GM18519 (cell line): ENCODE data around the gene BMAL1.

Experiments used
- ATAC-seq: cut with Tn5 transposase; IDR thresholded peaks from one replicate; pipeline ENCODE4 v1.9.1; 2021; ENCODE audit warnings: mild to moderate bottlenecking, moderate library complexity; ENCODE audit not compliant: unreplicated experiment, low FRiP score

The BMAL1 gene

DNA sequence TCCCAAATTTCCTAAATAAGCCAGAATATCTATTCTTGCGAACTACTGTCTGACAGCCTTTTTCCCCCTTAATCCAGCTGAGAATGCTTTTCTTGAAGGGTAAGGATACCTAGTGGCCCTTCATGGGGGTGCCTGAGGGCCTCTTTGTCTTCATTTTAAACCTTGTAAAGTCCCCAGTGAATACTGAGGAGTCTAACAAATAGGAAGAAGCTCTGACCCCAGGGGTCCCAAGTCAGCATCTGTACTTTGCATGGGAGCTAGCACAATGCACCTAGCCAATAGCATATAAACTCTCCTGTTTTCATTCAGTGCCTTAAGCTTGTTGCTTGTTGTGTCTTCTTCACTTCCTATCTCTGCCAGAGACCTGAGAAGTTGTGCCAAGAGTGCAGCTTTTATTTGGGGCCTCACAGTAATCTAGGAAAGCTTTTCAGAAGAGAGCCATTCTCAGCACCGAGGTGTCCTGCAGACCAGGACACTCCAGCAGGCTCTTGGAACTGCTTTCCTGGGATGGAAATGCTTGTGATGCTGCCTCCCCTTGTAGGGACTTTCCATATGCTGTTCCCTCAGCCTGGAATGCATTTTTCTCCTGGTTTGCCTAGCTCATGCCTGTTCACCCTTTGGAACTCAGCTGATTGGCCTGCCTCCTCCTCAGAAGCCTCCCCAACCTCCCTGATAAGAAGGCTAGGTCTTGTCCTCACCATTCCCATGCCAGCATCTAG, 37.2 kb downstream of the BMAL1 start:
- no peak for ATAC-seq

DNA sequence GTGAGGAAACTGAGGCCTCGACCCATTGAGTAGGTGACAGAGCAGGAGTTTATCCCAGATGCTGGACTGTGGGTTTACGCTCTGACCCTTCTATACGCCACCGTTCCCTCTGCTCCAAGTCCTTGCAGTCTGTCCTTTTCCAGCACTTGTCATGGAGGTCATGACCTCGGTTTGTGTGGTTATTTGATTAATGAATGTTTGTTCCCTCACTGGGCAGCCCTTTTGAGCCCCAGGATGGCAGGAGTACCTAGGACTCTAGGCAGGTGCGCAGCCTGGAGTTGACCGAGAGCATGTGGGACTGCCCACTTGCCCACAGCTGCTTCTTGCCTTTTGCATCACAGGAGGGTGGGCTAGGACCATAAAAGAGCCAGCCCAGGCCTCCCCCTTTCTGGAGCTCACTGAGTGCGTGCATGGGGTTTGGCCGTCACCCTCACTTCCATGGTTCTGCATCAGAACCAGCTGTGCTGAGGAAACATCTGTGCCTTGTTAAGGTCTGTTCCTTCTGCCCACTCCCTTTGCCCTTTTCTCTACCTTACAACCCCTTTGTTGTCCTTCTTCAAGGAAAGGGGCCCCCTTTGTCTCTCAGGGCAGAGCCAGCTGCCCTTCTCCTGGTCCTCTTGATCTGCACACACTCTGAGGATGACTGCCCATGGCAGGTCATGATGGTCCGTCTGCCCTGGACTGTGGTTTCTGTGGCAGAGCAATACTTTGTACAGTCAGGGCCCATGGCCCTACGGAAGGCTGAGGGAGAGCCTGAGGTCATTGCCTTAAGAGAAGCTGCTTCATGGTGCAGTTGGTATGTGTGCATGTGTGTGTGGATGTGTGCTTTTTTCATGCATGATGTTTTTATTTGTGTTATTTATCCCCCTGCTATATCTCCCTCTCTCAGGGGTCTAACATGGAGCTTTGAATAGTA, 38.2 kb downstream of the BMAL1 start:
- ATAC-seq = no peak

DNA sequence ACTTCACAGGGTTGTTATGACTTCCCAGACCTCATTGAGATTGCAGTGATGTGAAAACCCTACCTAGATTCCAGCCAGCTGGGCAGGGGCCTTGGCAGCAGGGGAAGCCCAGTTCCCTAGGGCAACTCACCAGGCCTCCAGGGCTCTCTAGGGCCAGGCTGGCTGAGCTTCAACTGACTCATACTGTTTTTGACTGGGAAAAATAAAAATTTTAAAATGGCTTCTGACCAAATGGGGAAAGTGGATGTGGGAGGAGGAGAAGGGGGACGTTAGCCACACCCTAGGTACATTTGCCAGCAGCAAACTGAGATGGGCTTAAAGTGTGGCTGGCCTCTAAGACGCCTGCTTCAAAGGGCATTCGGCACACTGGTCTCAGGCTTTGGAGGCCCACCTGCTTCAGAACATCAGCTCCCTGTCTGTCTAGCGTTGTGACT, 39.0 kb downstream of the BMAL1 start:
- ATAC-seq = no peak

DNA sequence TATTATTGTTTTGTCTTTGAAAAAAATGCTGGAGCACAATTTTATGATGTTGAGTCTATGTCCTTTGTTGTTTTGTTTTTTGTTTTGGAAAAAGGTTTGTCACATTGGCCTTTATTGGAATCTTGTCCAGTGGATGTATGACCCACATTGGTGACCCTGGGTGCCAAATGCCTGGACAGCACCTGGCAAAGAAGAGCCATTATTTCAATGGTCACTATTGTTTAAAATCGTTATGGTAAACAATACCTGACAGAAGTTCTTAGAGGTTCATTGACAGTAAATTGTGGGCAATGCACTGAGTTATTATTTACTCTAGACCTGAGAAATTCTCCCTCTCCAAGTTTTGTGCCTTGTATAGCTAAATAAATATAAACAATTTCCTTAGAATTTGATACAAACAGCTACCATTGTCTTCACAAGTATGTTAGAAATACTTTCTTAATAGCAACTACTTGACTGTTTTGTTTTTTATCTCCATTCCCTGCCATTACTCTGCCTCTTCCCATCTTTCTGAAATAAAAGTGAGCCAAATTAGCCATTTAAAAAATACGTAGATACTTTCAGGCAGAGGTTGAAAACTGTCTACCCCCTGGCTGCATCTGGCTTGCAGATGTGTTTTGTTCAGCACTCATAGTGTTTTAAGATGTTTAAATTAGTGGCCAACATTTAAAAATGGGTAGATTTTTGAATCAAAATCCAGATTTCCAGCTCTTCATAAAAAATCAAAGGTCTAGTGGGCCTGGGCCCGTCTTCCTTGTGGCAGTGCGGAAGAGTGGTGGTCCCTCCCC, 39.9 kb downstream of the BMAL1 start:
- no peak for ATAC-seq

DNA sequence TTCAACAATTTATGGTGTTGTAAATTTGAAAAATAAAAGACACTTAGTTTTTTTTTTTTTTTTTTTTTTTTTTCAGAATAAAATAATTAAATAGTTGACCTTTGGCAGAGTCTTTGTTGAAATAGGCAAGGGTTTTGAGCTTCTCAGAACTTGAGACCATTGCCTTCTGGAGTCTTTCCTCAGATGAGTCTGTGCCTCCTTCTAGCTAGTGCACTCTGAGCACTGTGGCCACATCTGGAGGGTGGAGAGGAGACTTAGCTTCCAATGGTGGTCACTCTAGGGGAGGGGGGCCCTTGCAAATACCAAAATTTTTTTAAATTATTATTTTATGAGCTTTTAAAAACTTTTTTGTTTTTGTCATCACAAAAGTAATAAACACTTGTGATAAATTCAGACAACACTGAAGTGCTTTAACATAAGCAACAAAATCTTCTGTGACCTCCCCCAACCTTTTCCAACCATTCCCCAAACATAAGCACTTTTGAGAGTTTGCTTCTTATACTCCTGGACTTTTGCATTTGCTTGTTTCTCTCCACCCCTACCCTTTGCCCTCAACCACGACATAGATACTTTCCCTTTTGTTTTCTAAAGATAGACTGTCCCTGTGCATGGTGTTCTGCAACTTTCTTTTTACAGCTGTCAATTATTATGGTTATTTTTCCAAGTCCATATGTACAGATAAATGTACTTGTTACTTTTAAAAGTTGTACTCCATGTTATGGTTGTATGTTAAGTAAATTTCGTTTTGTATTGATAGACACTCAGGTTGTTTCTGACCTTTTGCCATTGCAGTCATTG, 41.1 kb downstream of the BMAL1 start:
- ATAC-seq = peak; percentile 57

DNA sequence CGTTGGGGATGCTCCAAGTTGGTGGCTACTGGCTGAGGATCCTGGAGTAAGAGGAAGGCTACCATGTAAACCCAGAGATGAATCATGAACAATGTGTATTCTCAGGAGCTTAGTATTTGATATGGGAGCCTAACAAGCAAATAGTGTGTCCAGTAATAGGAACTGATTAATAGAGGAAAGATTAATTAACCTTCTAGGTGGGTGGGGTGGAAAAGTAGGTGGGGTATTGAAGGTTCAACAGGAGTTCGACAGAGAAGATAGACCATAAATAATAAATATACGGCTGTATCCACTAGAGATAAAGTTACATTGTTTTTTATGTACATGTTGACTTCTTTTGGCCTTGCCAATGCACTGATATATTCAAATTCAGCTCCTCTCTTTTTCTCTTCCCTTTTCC, 43.1 kb downstream of the BMAL1 start:
- no peak for ATAC-seq

DNA sequence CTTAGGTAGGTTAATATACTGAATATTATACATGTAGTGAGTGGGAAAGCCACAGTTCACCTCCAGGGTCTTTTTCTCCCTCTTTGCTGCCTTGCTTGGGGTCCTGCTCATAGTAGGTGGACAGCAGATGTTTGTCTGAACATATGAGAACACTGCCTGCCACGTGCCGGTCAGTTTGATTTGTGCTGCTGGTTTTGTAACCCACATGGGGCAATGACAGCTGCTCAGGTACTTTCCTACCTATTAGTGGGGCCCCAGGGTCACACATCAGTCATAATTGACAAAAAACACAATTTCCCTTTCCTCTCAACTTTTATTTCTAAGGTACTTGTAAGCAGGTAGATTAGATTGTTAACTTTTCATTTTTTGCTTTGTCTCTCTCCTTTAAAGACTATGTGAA, 43.8 kb downstream of the BMAL1 start:
- ATAC-seq = no peak

DNA sequence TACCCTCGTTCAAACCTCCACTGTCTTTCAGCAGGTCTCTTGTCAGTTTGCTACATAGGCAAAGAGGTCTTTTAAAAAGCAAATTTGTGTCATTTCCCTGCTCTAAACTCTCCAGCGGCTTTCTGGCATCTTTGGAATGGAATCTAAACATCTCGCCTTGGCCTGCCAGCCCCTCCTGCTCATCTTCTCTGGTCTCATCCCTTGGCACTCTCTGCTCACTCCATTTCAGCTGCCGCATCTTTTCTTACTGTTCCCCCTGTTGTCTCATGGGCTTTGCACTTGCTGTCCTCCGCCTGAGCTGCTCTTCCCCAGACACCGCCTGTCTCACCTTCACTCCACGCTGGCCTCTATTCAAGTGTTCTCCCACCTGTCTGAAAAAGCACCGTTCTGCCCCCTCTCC, 46.6 kb downstream of the BMAL1 start:
- no peak for ATAC-seq

DNA sequence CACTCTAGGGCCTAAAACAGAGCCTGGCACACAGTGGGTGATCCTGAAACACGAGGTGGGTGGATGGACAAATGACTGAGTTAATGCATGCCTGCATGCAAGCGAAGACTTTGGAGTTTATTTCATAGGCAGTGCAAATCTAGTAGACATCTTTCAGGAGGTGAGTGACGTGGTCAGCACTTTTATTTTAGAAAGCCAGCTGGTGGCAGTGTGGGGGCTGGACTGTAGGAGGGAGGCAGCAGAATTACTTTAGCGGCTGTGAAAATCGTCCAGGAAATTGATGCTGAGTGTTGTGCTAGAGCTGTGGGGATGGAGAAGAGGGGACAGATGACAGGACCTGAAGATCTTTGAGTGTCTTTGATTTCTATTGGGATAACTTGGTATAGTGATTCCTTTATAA, 47.1 kb downstream of the BMAL1 start:
- no peak for ATAC-seq

DNA sequence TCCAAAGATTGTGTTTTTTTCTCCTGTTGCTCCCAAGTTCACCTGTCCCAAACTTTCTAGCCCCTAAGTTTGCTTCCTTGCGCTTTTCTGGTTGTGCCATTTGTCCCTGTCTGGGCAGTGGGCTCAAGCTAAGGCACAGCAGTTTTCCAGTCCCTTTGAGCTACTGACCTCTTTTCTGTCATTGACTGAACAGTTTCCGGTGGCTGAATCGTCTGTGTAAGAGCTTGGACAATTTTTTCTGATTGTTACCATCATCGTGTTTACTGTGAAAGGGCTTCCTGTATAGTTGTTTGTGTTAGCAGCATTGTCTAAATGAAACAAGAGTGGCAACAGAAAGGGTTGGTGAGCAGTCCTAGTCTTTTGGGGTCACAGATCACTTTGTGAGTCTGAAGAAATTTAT, 49.8 kb downstream of the BMAL1 start:
- no peak for ATAC-seq

DNA sequence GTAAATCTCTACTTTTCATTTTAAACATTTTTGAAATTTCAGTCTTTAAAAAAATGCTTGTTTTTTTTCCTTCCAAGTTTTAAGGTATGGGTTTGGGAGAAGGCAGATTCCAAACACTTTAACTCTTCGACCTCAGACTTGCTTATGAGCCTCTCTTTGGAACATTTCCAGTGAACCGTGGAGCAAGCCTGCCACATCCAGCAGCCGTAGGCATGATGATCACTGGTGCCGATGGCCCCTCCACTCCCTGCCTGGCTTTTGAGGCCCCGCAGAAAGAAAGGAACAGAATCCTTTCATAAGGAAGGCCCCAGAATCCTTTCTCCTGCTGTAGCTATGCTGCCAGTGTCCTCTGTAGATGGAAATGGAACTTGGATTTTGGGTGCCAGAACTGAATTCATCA, 50.7 kb downstream of the BMAL1 start:
- ATAC-seq = no peak

DNA sequence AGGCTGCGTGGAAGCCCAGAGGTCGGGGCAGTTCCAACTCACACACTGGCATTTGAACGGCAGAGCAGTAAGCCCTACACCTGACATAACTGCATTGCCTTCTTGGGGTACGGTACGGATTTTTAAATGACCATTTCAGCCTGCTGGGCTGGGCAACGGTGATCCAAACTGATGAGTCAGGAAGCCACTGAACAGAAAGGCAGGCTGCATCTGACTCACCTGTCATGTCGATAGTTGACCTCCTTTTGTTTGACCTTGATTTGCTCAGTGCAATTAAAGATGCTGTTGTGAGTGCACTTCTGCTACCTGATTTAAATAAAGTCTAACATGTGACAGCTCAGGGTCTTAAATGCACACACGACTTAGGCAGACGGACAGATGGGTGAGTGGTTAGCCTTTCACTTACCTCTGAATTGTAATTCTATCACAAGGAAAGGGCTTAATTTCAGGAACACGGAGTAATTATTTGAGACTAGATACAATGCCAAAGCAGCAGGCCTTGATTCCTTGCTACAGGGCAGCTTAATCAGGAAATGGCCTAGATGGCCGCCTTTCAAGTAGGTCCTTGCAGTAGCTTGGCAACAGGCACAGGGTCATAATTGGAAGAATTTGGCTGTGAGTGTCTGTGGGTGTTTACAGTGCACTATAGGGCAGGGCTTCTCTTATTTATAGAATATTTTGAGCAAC, 52.2 kb downstream of the BMAL1 start:
- no peak for ATAC-seq

DNA sequence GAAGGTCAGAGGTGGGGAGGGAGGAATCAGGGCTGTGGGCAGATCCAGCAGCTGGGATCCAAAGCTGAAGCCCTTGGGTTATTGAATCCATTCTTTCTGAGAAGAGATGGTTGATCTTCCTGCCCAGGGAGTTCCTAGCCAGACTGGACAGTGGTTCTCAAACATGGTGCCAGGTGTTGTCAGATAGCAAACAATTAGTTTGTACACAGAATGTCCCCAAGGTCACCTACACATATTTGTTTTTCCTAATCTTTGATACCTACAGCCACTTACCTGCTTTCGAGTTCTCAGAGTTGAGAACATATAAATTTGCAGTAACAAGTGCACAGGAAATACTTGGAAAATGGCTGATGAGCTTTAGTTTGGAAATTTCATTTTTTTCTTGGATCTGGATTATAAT, 54.5 kb downstream of the BMAL1 start:
- no peak for ATAC-seq

DNA sequence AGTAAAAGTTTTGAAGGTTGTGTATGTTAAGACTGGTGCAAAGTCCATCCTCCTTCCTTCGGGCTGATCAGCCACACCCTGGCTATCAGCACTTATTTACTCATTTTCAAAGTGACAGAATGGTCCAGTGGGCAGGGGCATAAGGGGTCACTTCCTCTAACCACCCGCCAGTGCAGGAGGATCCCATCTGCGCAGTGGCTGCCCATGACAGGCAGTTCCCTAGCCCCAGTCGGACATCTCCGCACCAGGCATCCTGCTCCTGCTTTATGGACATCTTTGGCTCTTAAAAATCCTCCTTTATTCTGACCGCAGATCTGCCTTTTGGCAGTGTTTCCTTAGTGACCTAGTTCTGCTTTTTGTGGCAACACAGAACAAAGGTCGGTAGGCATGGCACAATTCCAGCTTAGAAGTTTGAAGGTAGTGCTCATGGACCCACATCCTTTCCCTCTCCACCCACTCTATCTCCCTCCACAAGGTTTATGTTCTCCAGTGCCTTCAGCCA, 55.9 kb downstream of the BMAL1 start:
- ATAC-seq = no peak

DNA sequence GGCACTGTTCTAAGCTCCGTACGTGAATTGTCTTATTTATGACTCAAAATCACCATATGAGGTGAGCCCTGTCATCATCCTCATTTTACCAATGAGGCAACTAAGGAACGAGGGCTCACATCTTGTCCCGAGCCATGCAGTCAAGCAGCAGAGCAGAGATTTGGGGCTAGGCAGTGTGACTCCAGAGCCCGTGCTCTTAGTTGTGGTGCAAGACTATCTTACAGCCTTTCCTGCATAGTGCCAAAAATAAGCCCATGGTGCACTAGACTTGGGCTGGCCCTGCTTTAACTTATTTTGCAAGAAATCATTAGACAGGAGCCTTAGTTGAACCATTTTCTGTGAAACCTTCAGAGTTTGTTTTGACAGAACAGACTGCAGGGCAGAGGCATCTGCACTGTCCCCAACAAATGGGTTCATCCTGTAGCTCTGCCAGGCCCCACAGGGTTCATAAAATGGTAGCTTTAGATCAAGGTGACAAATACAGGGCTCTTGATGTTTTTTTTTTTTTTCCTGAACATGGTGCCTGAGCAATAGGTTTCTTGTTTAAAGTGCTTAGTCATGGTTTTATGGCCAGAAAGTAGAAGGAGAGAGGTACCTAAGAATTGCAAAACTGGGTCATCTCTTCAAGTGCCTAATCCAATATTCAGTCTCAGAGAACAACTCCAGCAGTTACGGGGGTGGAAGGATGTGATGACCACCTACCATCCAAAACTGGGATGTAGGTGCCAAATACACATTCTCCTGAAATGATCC, 56.6 kb downstream of the BMAL1 start:
- no peak for ATAC-seq

DNA sequence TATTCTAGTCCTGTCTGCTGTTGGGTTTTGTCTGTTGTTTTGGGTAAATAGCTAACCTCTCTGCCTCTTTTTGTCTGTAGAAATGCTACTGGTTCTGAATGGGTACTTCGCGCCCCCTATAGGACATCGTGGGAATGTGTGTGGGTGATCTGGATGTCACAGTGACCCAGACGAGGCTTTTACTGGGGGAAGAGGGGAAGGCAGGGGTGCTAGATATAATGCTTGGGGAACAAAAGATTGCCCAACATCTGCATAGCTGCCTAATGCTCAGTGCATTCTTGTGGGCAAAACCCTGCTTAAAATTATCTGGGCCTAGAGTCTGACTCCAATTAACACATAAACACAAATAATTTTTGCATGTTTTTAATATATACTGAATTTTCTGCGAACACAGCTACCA, 57.7 kb downstream of the BMAL1 start:
- no peak for ATAC-seq

DNA sequence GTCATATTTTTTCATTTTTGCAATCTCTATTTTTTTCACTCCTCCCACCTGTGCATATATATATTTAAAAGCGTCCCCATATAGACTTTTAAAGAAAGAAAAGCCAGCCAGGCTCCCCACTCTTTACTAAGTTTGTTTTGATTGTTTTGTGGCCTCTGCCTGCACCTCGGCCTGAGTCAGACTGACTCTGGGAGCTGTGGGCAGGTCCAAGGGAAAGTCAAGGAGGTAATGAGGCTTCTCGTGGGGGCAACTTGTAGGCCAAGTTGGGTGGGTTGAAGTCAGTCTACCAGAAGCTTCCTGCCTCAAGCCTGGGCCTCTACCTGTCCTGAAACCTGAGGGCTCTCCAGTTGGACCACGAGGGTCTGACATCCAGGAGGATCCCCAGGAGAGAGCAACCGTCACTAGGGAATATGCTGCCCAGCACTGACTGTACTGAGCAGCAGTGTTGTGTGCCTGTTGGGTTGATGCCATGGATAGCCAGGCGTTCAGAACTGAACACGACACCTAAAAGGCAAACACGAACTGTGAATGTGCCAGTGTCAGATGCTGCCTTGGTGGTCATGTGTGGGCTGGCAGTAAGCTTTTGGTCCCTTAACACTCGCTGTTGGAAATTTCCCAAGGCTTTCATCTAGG, 58.8 kb downstream of the BMAL1 start:
- ATAC-seq = no peak

DNA sequence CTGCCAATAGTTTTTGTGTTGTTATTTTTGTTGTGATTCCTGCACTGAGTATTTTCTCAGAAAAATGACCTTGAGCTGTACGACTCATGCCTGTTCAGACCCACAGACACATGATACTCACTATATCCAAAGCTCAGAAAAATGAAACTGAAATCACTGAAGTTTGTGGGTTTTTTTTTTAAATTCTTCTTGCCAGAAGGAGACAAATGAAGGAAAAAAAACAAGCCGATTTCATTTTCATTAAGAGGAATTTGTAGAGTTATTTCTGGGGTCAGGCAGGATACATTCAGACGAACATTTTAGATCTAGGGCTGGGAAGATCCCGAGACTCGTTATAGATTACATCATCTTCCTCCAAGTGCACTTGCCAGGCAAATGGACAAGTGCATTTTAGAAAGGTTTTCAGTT, 60.4 kb downstream of the BMAL1 start:
- peak; percentile 34 for ATAC-seq
